T-helper 9 cell (primary cell): ENCODE results near the gene GHITM.
"Not testable (repeated sequence)": the region's sequence is repeated elsewhere in the genome, so short reads cannot be mapped to it uniquely, and the experiment has no call there.

ENCODE experiments used
- DNase-seq: peaks from one replicate; pipeline ENCODE4 v3.0.0-alpha.2; 2020
- total RNA-seq, 2 donors: gene quantifications; one replicate each; lab custom pipeline; 2026; lab: John Stamatoyannopoulos, UW

Gene GHITM
- 203 to 210 reads per million in 2 donors for total RNA-seq

GRCh38 chr10:84139126-84140035 lies at the start of gene GHITM:
Gene GHITM (plus strand): TSS chr10:84139509. CDS start chr10:84141501, 1,992 bp downstream.
- DNase-seq: peak; percentile 99

GRCh38 chr10:84095811-84096497 lies 43.4 kb upstream of the GHITM start:
- DNase-seq: no peak

- no peak for DNase-seq
Measured at GRCh38 chr10:84097787-84098353, 41.4 kb upstream of the GHITM start.

GRCh38 chr10:84098667-84099066 lies 40.6 kb upstream of the GHITM start:
- no peak for DNase-seq

DNA sequence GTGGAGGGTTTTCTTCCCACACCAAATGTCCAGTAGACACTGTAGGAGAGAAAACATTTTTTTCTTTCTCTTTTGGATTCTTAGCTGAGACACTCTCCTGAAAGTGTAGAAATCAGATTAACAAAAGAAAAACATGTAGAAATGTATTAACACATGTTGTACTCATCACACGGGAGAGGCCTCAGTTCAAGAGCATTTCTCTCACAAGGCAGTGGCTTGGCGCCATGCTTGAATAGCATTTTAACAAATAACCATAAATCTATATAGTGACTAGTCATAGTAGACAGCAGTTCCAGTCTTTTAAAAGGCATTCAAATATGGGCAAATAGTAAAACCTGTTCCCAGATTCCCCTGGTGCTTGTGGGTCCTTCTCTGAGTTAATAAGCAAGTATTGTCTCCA lies 38.3 kb upstream of the GHITM start:
- no peak for DNase-seq

GRCh38 chr10:84108797-84109196 lies 30.5 kb upstream of the GHITM start:
- DNase-seq: no peak

DNA sequence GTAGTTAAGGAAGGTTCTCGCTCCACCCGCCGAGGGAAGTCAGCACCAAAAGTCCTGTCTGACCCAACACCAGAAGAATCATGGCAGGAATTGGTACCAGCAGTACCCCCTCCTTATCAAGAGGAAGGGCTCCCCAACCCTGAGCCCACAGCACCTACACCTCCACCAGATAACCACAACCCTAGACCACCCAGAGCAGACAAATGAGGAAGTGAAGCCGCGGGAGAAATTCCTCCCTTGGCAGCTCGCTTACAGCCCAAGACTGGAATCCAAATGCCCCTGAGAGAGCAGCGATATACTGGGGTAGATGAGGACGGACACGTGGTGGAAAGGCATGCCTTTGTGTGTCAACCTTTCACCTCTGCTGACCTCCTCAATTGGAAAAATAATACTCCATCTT lies 29.5 kb upstream of the GHITM start:
- DNase-seq: not testable (repeated sequence)

DNA sequence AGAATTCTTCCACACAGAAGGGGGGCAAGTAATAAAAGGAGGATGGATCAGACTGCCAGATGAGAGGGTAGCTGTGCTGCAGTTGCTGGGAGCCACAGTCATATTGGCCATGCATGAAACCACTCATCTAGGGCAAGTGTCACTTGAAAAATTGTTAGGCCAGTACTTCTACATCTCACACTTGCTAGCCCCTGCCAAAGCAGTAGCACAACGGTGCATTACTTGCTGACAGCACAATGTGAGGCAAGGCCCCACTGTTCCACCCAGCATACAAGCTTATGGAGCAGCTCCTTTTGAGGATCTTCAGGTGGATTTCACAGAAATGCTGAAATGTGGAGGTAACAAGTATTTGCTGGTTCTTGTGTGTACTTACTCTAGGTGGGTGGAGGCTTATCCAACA lies 25.8 kb upstream of the GHITM start:
- DNase-seq: not testable (repeated sequence)

- DNase-seq: no peak
Measured at GRCh38 chr10:84114088-84114667, 25.1 kb upstream of the GHITM start.

- DNase-seq: not testable (repeated sequence)
Measured at GRCh38 chr10:84117204-84117603, 22.1 kb upstream of the GHITM start.

DNA sequence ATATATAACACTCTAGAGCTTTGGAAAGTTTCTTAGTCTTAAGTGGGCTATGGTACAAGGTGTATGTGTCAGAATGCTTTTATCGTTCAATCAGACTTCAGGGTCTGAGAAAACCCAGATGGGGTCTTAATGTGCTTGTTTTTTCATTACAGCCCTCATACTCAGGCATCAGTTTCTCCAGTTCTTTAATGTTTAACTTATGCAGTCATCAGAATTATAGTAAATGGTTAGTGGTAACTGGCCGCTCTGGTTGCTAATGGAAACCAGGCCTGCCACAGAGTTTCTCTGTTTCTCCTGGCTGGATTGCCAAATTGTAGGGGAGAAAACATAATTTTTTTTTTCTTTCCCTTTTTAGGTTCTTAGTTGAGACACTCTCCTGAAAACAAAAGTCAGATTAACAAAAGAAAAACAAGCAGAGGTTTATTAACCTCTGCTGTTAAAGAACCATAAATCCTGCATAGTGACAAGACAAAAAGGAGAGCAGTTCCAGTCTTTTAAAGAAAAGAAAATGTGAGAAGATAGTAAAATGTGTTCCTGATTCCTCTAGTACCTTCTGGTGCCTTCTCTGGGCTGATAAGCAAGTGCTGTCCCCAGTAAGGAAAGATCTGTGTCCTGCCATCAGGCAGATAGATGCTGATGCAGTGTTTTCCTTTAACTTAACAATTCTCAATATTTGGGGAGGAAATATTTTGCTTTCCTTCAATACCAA lies 21.5 kb upstream of the GHITM start:
- no peak for DNase-seq

GRCh38 chr10:84118395-84119006 lies 20.8 kb upstream of the GHITM start:
- no peak for DNase-seq

GRCh38 chr10:84123362-84123761 lies 15.9 kb upstream of the GHITM start:
- DNase-seq: no peak

DNA sequence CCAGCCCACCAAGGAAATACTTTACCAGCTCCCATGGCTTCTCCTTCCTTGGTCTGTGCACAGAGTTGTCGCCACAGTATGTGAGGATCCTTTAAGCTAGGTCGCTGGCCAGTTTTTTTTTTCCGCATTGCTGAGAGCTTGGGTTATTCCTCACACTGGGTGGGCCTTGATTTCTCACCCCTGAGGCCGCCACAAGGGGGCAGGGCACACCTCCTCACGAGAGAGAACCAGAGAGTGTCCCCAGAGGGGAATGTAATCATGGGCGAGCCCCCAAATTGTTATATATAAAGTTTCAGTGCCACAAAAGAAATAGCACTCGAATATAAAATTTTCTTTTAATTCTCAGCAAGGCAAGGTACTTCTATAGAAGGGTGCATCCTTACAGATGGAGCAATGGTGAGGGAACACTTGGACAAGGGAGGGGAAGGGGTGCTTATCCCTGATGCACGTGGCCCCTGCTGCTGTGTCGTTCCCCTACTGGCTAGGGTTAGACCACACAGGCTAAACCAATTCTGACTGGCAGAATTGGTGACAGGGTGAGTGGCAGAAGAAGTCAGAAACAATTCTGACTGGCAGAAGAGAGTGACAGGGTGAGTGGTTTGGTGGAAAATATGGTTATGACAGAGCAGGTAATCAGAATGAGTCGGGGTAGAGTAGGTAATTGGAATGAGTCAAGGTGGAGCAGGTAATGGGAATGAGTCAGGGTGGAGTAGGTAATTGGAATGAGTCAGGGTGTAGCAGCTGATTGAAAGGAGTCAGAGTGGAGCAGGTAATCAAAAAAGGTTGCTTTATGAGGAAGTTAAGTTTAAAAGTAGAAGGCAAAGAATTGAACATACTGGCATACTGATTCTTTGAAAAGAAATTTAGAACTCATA lies 13.2 kb upstream of the GHITM start:
- DNase-seq: not testable (repeated sequence)

DNA sequence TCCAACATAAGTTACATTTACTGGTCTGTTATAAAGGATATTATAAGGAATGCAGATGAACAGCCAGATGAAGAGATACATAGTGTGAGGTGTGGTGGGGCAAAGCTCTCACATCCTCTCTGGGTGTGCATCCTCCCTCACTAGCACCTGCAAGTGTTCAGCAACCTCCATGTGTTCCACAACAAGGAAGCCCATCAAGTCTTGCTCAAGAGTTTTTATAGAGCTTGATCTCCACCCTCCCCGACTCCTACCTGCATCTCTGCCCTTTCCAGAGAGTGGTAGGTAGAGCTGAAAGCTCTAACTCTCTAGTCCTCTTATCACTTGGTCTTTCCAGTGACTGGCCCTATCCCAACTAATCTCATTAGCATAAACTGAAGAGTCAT lies 12.5 kb upstream of the GHITM start:
- DNase-seq: no peak

- DNase-seq: no peak
Measured at GRCh38 chr10:84135836-84136235, 3.5 kb upstream of the GHITM start.

DNA sequence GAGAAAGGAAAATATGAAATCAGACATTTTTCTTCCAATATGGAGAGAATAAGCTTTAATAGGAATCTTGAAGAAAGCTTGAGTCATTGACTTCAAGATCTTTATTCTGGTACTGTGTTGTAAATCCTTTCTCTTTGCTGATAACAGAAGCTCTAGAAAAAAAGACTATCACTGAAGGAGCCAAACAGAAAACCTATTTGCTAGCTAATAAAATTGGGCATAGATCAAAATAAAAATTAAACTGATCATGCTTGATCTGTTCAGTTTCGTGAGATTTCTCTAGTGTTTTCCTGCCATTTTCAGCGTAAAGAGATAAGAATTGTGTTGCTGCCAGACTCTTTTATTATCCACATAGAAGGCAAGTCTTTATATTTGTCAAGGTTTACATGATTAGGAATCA lies 1.5 kb upstream of the GHITM start:
- DNase-seq: no peak

DNA sequence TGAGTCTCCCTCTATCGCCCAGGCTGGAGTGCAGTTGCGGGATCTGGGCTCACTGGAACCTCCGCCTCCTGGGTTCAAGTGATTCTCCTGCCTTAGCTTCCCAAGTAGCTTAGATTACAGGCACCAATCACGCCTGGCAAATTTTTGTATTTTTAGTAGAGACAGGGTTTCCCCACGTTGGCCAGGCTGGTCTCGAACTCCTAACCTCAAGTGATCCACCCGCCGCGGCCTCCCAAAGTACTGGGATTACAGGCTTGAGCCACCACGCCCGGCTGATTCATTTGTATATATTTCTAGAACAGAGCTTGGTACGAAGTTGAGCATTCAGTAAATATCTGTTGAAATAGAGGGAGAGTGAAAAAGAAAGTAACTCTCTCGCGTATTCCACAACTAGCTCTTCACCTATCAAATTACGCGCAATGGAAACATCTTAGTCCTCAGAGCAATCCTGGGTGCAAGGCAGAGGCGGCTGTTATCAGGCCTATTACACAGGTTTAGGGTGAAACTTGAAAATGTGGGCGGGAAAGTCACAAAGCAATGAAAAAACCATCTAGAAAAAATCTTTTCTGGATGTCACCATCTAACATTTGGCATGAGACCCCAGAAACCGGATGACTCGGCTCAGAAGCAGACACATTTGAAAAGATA lies 707 bp upstream of the GHITM start:
- DNase-seq: peak; percentile 15

GRCh38 chr10:84140036-84140379 lies 699 bp downstream of the GHITM start:
- DNase-seq: no peak

DNA sequence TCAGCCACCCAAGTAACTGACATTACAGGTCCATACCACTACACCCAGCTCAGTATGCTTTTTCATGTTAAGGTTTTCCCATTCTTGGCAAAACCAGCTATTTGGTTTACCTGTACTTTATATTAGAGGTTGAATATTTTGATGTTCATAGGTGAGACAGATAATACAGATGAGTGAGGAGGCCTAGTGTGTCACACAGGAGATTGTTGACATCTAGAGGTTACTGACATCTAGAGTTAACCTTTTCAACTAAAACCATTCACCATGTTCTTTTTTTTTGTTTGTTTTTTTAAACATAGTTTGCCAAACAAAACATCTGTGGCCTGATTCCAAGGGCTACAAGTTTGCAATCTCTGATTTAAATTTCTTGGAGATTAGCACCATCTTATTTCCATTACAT lies 8.0 kb downstream of the GHITM start:
- no peak for DNase-seq
